CD4-positive, alpha-beta T cell treated with Interleukin-21 for 1 hour (primary cell): ENCODE results near the gene MAD2L2.
A peak's percentile ranks its signal among the peaks of the same experiment; 100 is the strongest.

Source experiments
- DNase-seq: peaks from one replicate; pipeline ENCODE4 v3.0.0-alpha.2; 2020

MAD2L2 gene

GRCh38 chr1:11651017-11651416, 29.9 kb downstream of the MAD2L2 start:
- DNase-seq = no peak

- peak; percentile 87 for DNase-seq
Observed at GRCh38 chr1:11650331-11650991, 30.5 kb downstream of the MAD2L2 start.

- DNase-seq = no peak
Observed at GRCh38 chr1:11649624-11650330, 31.2 kb downstream of the MAD2L2 start.

GRCh38 chr1:11649237-11649623, 31.7 kb downstream of the MAD2L2 start:
- DNase-seq = no peak

- peak; percentile 42 for DNase-seq
Observed at GRCh38 chr1:11648732-11649158, 32.2 kb downstream of the MAD2L2 start.

- no peak for DNase-seq
Observed at GRCh38 chr1:11648039-11648438, 32.9 kb downstream of the MAD2L2 start.

- DNase-seq = no peak
Observed at GRCh38 chr1:11647333-11647732, 33.6 kb downstream of the MAD2L2 start.

- DNase-seq = no peak
Observed at GRCh38 chr1:11646317-11646716, 34.6 kb downstream of the MAD2L2 start.

GRCh38 chr1:11645670-11646265, 35.2 kb downstream of the MAD2L2 start:
- peak; percentile 81 for DNase-seq

- no peak for DNase-seq
Observed at GRCh38 chr1:11645270-11645669, 35.7 kb downstream of the MAD2L2 start.

GRCh38 chr1:11643782-11644181, 37.2 kb downstream of the MAD2L2 start:
- no peak for DNase-seq

- peak; percentile 77 for DNase-seq
Observed at GRCh38 chr1:11642418-11643017, 38.4 kb downstream of the MAD2L2 start.

GRCh38 chr1:11641776-11642305, 39.1 kb downstream of the MAD2L2 start:
- no peak for DNase-seq

- no peak for DNase-seq
Observed at GRCh38 chr1:11640944-11641343, 40.0 kb downstream of the MAD2L2 start.

- no peak for DNase-seq
Observed at GRCh38 chr1:11640101-11640500, 40.8 kb downstream of the MAD2L2 start.

- DNase-seq = no peak
Observed at GRCh38 chr1:11639372-11639771, 41.6 kb downstream of the MAD2L2 start.

- no peak for DNase-seq
Observed at GRCh38 chr1:11638121-11638520, 42.8 kb downstream of the MAD2L2 start.

- DNase-seq = no peak
Observed at GRCh38 chr1:11634365-11635192, 46.4 kb downstream of the MAD2L2 start.

GRCh38 chr1:11629184-11630016, 51.5 kb downstream of the MAD2L2 start:
- no peak for DNase-seq

GRCh38 chr1:11628767-11629166, 52.2 kb downstream of the MAD2L2 start:
- DNase-seq = no peak

GRCh38 chr1:11626551-11626950, 54.4 kb downstream of the MAD2L2 start:
- DNase-seq = no peak
